HG03558 (cell line): ENCODE measurements around the gene LRRC23.
"Not testable (repeated sequence)": the region's sequence is repeated elsewhere in the genome, so short reads cannot be mapped to it uniquely, and the experiment has no call there.

Source experiments
- ATAC-seq: cut with Tn5 transposase; IDR thresholded peaks from one replicate; pipeline ENCODE4 v1.9.1; 2021; ENCODE audit warnings: moderate number of reproducible peaks; ENCODE audit not compliant: unreplicated experiment; ENCODE audit errors: extremely low read depth

The LRRC23 gene

GRCh38 chr12:6899837-6900519, 4.6 kb upstream of the LRRC23 start:
- ATAC-seq, result no peak

- no peak for ATAC-seq
Measured at GRCh38 chr12:6902448-6902847, 2.2 kb upstream of the LRRC23 start.

GRCh38 chr12:6903722-6904121, 900 bp upstream of the LRRC23 start:
- ATAC-seq, result no peak

- ATAC-seq, result no peak
Measured at GRCh38 chr12:6905414-6906040, 905 bp downstream of the LRRC23 start.

- ATAC-seq, result not testable (repeated sequence)
Measured at GRCh38 chr12:6908141-6908540, 3.5 kb downstream of the LRRC23 start.

GRCh38 chr12:6909421-6910145, 5.0 kb downstream of the LRRC23 start:
- ATAC-seq, result no peak

- ATAC-seq, result no peak
Measured at GRCh38 chr12:6912164-6912935, 7.7 kb downstream of the LRRC23 start.

GRCh38 chr12:6914246-6914946, 9.8 kb downstream of the LRRC23 start, which contains the start of gene ENO2:
Gene ENO2, plus strand, starts transcription at chr12:6914580. Its CDS starts 1,253 bp downstream, at chr12:6915833.
- no peak for ATAC-seq

GRCh38 chr12:6914947-6915788, 10.5 kb downstream of the LRRC23 start:
- no peak for ATAC-seq

- no peak for ATAC-seq
Measured at GRCh38 chr12:6915789-6916285, 11.2 kb downstream of the LRRC23 start.

GRCh38 chr12:6916426-6917200, 12.0 kb downstream of the LRRC23 start:
- ATAC-seq, result no peak

- no peak for ATAC-seq
Measured at GRCh38 chr12:6917491-6918231, 13.0 kb downstream of the LRRC23 start.

- ATAC-seq, result no peak
Measured at GRCh38 chr12:6919588-6919987, 15.0 kb downstream of the LRRC23 start.

GRCh38 chr12:6921539-6921938, 16.9 kb downstream of the LRRC23 start:
- no peak for ATAC-seq

GRCh38 chr12:6921996-6922946, 17.6 kb downstream of the LRRC23 start:
- no peak for ATAC-seq

- ATAC-seq, result no peak
Measured at GRCh38 chr12:6923003-6923732, 18.5 kb downstream of the LRRC23 start.
